ENCODE data around the gene C19orf85.
"Not testable (repeated sequence)": the region's sequence is repeated elsewhere in the genome, so short reads cannot be mapped to it uniquely, and the experiment has no call there.

Gene C19orf85

DNA sequence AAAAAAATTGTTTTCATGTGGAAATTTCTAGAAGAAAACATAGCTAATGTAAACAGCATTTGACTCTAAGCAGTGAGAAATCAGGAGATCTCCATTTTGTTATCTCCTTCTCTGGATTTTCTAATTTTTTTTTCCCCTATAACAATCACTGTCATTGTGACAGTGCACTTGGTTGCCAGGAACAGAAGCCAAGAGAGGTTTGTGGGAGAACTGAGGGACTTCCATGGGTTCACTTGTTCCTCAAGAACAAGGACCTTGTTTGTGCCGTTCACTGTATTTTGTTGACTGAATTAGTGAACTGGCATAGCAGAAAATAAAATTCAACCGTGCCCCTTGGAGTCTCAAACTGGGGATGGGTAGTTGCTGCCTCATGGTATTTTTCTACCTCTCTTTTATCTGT is 38.5 kb downstream of the C19orf85 start:
- no peak for ATAC-seq (ENCODE audit: low read depth)
- Histone ChIP-seq H3K36me3 (ENCODE audit: low read depth) (no peaks in the 10 kb centered on the region), H3K9me3 (ENCODE audit: severe bottlenecking) (no peaks in the 10 kb centered on the region), H3K27ac (ENCODE audit: poor library complexity, severe bottlenecking) (no peak overlapping the region), H3K27me3 (ENCODE audit: insufficient read depth, poor library complexity, severe bottlenecking) (no peaks in the 10 kb centered on the region), H3K4me3 (ENCODE audit: severe bottlenecking) (no peak overlapping the region), H3K4me1 (ENCODE audit: insufficient read depth, poor library complexity, severe bottlenecking) (no peaks in the 10 kb centered on the region)
- TF ChIP-seq, protein P1, sequence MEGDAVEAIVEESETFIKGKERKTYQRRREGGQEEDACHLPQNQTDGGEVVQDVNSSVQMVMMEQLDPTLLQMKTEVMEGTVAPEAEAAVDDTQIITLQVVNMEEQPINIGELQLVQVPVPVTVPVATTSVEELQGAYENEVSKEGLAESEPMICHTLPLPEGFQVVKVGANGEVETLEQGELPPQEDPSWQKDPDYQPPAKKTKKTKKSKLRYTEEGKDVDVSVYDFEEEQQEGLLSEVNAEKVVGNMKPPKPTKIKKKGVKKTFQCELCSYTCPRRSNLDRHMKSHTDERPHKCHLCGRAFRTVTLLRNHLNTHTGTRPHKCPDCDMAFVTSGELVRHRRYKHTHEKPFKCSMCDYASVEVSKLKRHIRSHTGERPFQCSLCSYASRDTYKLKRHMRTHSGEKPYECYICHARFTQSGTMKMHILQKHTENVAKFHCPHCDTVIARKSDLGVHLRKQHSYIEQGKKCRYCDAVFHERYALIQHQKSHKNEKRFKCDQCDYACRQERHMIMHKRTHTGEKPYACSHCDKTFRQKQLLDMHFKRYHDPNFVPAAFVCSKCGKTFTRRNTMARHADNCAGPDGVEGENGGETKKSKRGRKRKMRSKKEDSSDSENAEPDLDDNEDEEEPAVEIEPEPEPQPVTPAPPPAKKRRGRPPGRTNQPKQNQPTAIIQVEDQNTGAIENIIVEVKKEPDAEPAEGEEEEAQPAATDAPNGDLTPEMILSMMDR (IDR thresholded peaks at IDR 0.05; ENCODE audit: poor library complexity, severe bottlenecking) = no peak
- DNase-seq (ENCODE audit: low spot score) = no peak

DNA sequence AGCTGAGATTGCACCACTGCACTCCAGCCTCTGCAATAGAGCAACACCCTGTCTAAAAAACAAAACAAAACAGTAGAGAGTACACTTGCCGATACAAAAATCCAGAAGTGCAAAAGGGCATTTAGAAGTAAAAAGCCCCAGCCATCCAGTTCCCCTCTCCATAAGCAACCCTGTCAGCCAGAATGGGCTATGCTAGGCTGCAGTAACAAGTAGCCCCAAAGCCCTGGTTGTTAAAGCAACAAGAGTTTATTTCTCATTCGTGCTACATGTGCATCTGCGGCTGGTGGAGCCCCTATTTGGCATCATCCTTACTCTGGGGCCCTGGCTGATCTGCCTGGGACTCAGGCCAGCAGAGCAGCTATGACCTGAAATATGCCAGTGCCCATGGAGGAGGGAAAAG is 40.0 kb downstream of the C19orf85 start:
- Histone ChIP-seq H3K27ac (ENCODE audit: poor library complexity, severe bottlenecking) (no peak overlapping the region), H3K36me3 (ENCODE audit: low read depth) (no peaks in the 10 kb centered on the region), H3K9me3 (ENCODE audit: severe bottlenecking) (no peaks in the 10 kb centered on the region), H3K4me1 (ENCODE audit: insufficient read depth, poor library complexity, severe bottlenecking) (no peaks in the 10 kb centered on the region), H3K27me3 (ENCODE audit: insufficient read depth, poor library complexity, severe bottlenecking) (no peaks in the 10 kb centered on the region), H3K4me3 (ENCODE audit: severe bottlenecking) (no peak overlapping the region)
- TF ChIP-seq, protein P1 (IDR thresholded peaks at IDR 0.05; ENCODE audit: poor library complexity, severe bottlenecking) = no peak
- no peak for DNase-seq (ENCODE audit: low spot score)
- ATAC-seq (ENCODE audit: low read depth) = no peak

DNA sequence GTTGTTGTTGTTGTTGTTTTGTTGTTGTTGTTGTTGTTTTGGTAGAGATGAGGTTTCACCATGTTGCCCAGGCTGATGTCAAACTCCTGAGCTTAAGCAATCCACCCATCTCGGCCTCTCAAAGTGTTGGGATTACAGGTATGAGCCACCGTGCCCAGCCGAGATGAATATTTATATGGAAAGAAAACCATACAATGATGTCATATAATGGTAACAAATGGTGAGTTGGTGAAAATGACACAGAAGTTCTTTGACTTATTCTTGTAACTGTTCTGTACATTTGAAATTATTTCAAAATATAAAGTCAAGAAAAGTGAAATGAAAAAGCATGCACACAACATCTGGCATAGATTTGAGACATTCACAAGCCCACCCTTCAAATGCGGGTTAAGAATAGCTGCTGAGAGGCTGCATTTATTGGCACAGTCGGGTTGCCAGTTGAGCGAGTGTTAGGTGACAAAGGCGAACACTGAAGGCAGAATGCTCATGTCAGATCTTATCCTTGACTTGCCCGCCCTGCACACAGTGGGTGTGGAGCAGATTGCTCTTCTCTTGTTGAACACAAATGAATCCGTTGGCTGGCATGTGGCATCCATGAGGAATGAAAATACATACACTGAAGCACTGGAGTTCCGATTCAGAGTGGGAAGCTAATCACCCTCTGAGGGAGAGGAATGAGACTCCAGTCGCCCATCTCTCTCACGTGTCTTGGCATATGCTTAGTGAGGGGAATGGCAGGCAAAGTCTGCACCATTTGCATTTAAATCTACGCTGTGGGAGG is 41.1 kb downstream of the C19orf85 start:
- Histone ChIP-seq H3K36me3 (ENCODE audit: low read depth) (no peaks in the 10 kb centered on the region), H3K27ac (ENCODE audit: poor library complexity, severe bottlenecking) (no peak overlapping the region), H3K27me3 (ENCODE audit: insufficient read depth, poor library complexity, severe bottlenecking) (no peaks in the 10 kb centered on the region), H3K4me3 (ENCODE audit: severe bottlenecking) (no peak overlapping the region), H3K9me3 (ENCODE audit: severe bottlenecking) (no peaks in the 10 kb centered on the region), H3K4me1 (ENCODE audit: insufficient read depth, poor library complexity, severe bottlenecking) (no peaks in the 10 kb centered on the region)
- no peak for ATAC-seq (ENCODE audit: low read depth)
- TF ChIP-seq, protein P1 (IDR thresholded peaks at IDR 0.05; ENCODE audit: poor library complexity, severe bottlenecking) = no peak
- DNase-seq (ENCODE audit: low spot score) = no peak

DNA sequence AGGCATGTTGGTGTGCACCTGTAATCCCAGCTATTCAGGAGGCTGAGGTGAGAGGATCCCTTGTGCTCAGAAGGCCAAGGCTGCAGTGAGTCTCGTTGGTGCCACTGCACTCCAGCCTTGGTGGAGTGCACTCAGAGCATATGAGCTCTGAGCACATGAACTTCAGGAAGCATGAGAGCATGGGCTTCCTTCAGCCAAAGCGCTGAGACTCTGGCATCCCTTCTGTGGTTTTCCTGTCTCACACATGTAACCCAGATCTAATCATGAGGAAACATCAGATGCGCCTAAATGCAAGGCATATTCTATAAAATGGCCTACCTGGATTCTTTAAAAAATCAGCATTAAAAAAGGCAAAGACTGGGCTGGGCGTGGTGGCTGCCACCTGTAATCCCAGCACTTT is 43.3 kb downstream of the C19orf85 start:
- H3K9me3 ChIP-seq (ENCODE audit: severe bottlenecking); H3K27ac ChIP-seq (ENCODE audit: poor library complexity, severe bottlenecking); H3K36me3 ChIP-seq (ENCODE audit: low read depth); H3K4me3 ChIP-seq (ENCODE audit: severe bottlenecking); H3K27me3 ChIP-seq (ENCODE audit: insufficient read depth, poor library complexity, severe bottlenecking); DNase-seq (ENCODE audit: low spot score); H3K4me1 ChIP-seq (ENCODE audit: insufficient read depth, poor library complexity, severe bottlenecking); ATAC-seq (ENCODE audit: low read depth): not testable (repeated sequence)

DNA sequence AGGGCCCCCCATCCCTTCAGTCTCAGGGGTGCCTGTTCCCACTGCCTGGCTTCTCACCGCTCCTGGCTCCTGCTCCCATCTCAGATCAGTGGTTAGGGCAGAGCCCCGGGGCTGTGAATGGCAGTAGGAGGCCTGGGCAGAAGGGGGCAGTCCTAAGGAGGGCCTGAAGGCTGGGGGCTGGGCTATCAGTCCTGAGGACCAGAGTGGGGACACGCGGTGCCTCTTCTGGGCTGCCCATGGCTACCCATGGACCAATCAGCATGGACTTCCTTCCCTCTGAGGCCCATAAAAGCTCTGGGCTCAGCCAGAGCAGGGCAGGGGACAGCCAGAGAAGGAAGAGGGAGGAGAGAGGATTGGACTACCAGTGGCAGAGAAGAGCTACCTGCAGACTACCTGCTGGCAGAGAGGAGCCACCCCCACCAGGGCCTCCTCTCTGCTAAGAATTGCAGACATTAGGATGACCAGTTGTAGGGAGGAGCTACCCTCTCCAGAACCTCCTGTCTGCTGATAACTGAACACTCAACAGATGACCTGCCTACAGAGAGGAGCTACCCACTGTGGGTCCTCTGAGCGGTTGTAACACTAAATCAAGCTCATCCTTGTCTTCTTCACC is 44.8 kb downstream of the C19orf85 start:
- DNase-seq (ENCODE audit: low spot score) (no peak), ATAC-seq (ENCODE audit: low read depth) (no peak)
- Histone ChIP-seq H3K27ac (ENCODE audit: poor library complexity, severe bottlenecking) (no peak overlapping the region), H3K4me3 (ENCODE audit: severe bottlenecking) (no peak overlapping the region), H3K4me1 (ENCODE audit: insufficient read depth, poor library complexity, severe bottlenecking) (no peaks in the 10 kb centered on the region), H3K9me3 (ENCODE audit: severe bottlenecking) (no peaks in the 10 kb centered on the region), H3K27me3 (ENCODE audit: insufficient read depth, poor library complexity, severe bottlenecking) (no peaks in the 10 kb centered on the region), H3K36me3 (ENCODE audit: low read depth) (no peaks in the 10 kb centered on the region)
- TF ChIP-seq, protein P1 (IDR thresholded peaks at IDR 0.05; ENCODE audit: poor library complexity, severe bottlenecking) = no peak
